Right lobe of liver (tissue), 6 donors: ENCODE data around the gene C19orf47. TPM values are rescaled to one million over a fixed set of nuclear protein-coding genes. Genes with fewer than 3 reads are reported as not detected.
"Not testable (repeated sequence)": the region's sequence is repeated elsewhere in the genome, so short reads cannot be mapped to it uniquely, and the experiment has no call there.

Source experiments
- ATAC-seq, 4 donors: fragments of 200-7000 bp; cut with Tn5 transposase; one replicate each; pipeline ENCODE4 v1.9.1; 2020; ENCODE audit warnings: mild to moderate bottlenecking in 4 of 4, moderate library complexity in 4 of 4
- DNase-seq, 3 donors: peaks; one replicate each; pipeline ENCODE4 v3.0.0-alpha.2; 2020
- H3K27ac ChIP-seq, 3 donors: fragments of 200-600 bp; one replicate each; pipeline ENCODE4 v1.8.0; 2022
- H3K27me3 ChIP-seq, 2 donors: fragments of 200-600 bp; one replicate each; pipeline ENCODE4 v1.8.0; 2022
- H3K36me3 ChIP-seq, 4 donors: fragments of 200-600 bp; sonication (generic) in 1 of 4; one replicate each; pipeline versions ENCODE4 v1.5.1 to v1.8.0; 2017 to 2022; ENCODE audit warnings: control low read depth in 1 of 4
- H3K4me1 ChIP-seq, 4 donors: fragments of 200-600 bp; sonication (generic) in 1 of 4; one replicate each; pipeline versions ENCODE4 v1.5.1 to v1.8.0; 2017 to 2022; ENCODE audit warnings: control low read depth in 1 of 4
- H3K4me3 ChIP-seq, 3 donors: fragments of 200-600 bp; one replicate each; pipeline ENCODE4 v1.8.0; 2022
- H3K9me3 ChIP-seq, 4 donors: fragments of 200-600 bp; sonication (generic) in 1 of 4; one replicate each; pipeline versions ENCODE4 v1.5.1 to v1.8.0; 2017 to 2022; ENCODE audit warnings: control low read depth in 1 of 4
- CTCF ChIP-seq, 4 donors: fragments of 200-600 bp in 3 of 4; fragments of 450-650 bp in 1 of 4; IDR thresholded peaks; one replicate each; pipeline versions ENCODE4 v1.5.1 to v1.8.0; 2016 to 2022; ENCODE audit warnings: antibody characterized with exemption in 4 of 4, mild to moderate bottlenecking in 2 of 4
- POLR2A ChIP-seq: fragments of 450-650 bp; IDR thresholded peaks from one replicate; pipeline ENCODE4 v1.6.1; 2017; ENCODE audit warnings: antibody characterized with exemption, mild to moderate bottlenecking
- WGBS: methylation state at CpG from one replicate; pipeline ENCODE4 v1.1.6; 2018; ENCODE audit warnings: low coverage, low lambda C conversion rate; ENCODE audit not compliant: insufficient coverage; ENCODE audit errors: missing lambda C conversion rate; 5-methylcytosine and 5-hydroxymethylcytosine counted together
- intact Hi-C, 2 donors: fragments of 100-400 bp; cut with DNase I; formaldehyde crosslinking; loops; one replicate each; pipeline versions ENCODE4 v1.11.2 to v1.14.1; 2022
- total RNA-seq, 6 experiments: library from RNA; depleted of rRNA in 2 of 6; stranded (reverse); fragments of >200 nt in 2 of 6; fragmentation: NEBNext Ultra II Directional in 3 of 6; extraction: Animal tissue kit (Norgen Biotek cat#: 25700) in 3 of 6; gene quantifications; one replicate each; pipeline versions ENCODE4 v1.1.0 to v1.2.4, GENCODE V29; 2016 to 2023
- donor health status: DM: no; HTN: yes; CAD: no.
- donor health status: DM: no; HTN: no; CAD: no.
- donor health status: DM: no; HTN: no; CAD: no.
- donor health status: DM: no; HTN: yes; CAD: no.
- donor health status: DM: no; HTN: yes; CAD: no.

C19orf47 gene
- total RNA-seq, 6 experiments from 2014 or later: 4.8 to 8.1 (median 5.5) TPM

GRCh38 chr19:40335101-40335500 lies 13.1 kb downstream of the C19orf47 start:
- Histone ChIP-seq H3K4me3 (no peak overlapping the region), H3K4me1 (no peaks in the 10 kb centered on the region), H3K9me3 (no peaks in the 10 kb centered on the region), H3K27ac (no peak overlapping the region), H3K36me3 (peaks cover 0 to 42% (median 15%) of the 10 kb centered on the region in 4 donors), H3K27me3 (no peaks in the 10 kb centered on the region)
- no peak for DNase-seq
- TF ChIP-seq CTCF (IDR thresholded peaks at IDR 0.05) (no peak), POLR2A (no peak)
- intact Hi-C loops: no loop called here
- ATAC-seq: peak in 1 of 4 donors; percentile 49

GRCh38 chr19:40333083-40333482 lies 15.1 kb downstream of the C19orf47 start:
- ATAC-seq, H3K4me3 ChIP-seq, intact Hi-C loops, H3K27ac ChIP-seq, H3K4me1 ChIP-seq, H3K9me3 ChIP-seq, H3K27me3 ChIP-seq, DNase-seq: not testable (repeated sequence)
- 92% methylated on average over 6 of the region's 6 CpGs for WGBS
- peaks cover 0 to 46% (median 13%) of the 10 kb centered on the region in 4 donors for H3K36me3 ChIP-seq

GRCh38 chr19:40332669-40333068 lies 15.5 kb downstream of the C19orf47 start:
- Histone ChIP-seq H3K27me3 (no peaks in the 10 kb centered on the region), H3K36me3 (peaks cover 0 to 49% (median 13%) of the 10 kb centered on the region in 4 donors), H3K4me3 (no peak overlapping the region), H3K9me3 (no peaks in the 10 kb centered on the region), H3K27ac (no peak overlapping the region), H3K4me1 (no peaks in the 10 kb centered on the region)
- DNase-seq: no peak
- 92% methylated on average over 6 of the region's 6 CpGs for WGBS
- intact Hi-C loops: no loop called here
- ATAC-seq: no peak
- no peak for TF ChIP-seq POLR2A
- TF ChIP-seq CTCF (IDR thresholded peaks at IDR 0.05): no peak

- ATAC-seq (no peak), DNase-seq (no peak)
- no peaks in the 10 kb centered on the region for H3K9me3 ChIP-seq
- 90% methylated on average over 2 of the region's 5 CpGs for WGBS
- TF ChIP-seq POLR2A: no peak
- TF ChIP-seq CTCF (IDR thresholded peaks at IDR 0.05): no peak
- H3K27ac ChIP-seq: no peak overlapping the region
- H3K4me1 ChIP-seq: no peaks in the 10 kb centered on the region
- H3K27me3 ChIP-seq: no peaks in the 10 kb centered on the region
- intact Hi-C loops: no loop called here
- H3K4me3 ChIP-seq: no peak overlapping the region
- peaks cover 0 to 56% (median 13%) of the 10 kb centered on the region in 4 donors for H3K36me3 ChIP-seq
Observed at GRCh38 chr19:40331052-40331451, 17.1 kb downstream of the C19orf47 start.

- no CpG with 5 or more reads among the region's 14 CpGs for whole genome bisulfite sequencing
- no peaks in the 10 kb centered on the region for H3K4me1 ChIP-seq
- ATAC-seq: no peak
- peaks cover 0 to 66% (median 7%) of the 10 kb centered on the region in 4 donors for H3K36me3 ChIP-seq
- TF ChIP-seq CTCF (IDR thresholded peaks at IDR 0.05) (no peak), POLR2A (no peak)
- intact Hi-C loops: no loop called here
- no peaks in the 10 kb centered on the region for H3K9me3 ChIP-seq
- DNase-seq: no peak
- no peak overlapping the region for H3K27ac ChIP-seq
- H3K4me3 ChIP-seq: no peak overlapping the region
- no peaks in the 10 kb centered on the region for H3K27me3 ChIP-seq
Observed at GRCh38 chr19:40326201-40326600, 22.0 kb downstream of the C19orf47 start.
